ENCODE results near the gene EIF4G2. TPM values are rescaled to one million over a fixed set of nuclear protein-coding genes. Genes with fewer than 3 reads are reported as not detected.

The EIF4G2 gene
- total RNA-seq = 100 to 1,000 TPM; 339 to 452 (median 371) TPM

DNA sequence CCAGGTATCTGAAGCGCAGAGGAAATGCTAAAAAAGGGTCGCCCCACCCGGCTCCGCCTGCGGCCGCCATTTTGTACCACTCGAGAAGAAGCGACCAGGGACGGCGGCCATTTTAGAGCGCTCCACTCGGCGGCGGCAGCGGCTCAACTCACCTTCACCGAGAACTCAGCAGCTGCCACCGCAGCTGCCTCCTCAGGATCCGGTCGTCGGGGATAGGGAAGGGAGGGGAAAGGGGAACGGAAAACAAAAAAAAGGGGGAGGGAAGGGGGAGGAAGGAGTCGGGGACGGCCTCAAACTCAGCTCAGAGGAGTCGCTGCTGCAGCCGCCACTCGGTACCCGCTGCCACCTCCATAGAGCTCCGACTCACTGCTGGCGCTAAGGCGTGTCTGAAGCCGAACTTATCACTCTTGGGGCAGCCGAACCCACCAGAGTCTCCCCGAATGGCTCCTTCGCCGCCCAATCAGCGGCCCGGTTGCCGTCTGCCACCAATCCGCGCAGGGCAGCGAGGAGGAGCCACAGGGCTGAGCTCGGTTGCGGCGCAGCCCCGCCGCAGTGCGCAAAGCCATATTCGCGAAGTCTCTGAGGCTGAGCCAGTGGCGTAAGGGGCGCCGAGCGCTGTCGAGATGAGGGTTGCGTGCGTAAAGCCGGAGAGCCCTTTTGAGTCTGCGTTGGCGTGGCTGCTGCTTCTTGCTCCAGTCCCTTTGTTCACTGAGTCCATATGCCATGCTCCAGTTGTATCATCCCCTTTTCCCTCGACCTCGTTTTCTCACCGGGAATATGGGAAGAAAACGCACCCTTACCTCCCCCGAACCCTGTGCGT, at the start of gene EIF4G2:
TSS of gene EIF4G2 (minus strand) at position 374 of the 820 bp plus-strand sequence.
- peak; percentile 98 to 99 (median 99) for DNase-seq
- Histone ChIP-seq H3K4me1 (peaks cover 0 to 24% (median 6%) of the 10 kb centered on the region in 4 donors), H3K4me3 (peak within 1 kb of the TSS; percentile 92 to 97 (median 94)), H3K9me3 (no peaks in the 10 kb centered on the region), H3K36me3 (peaks cover 0 to 32% (median 2%) of the 10 kb centered on the region in 3 donors), H3K27ac (peak within 1 kb of the TSS; percentile 94 to 98 (median 96)), H3K27me3 (no peaks in the 10 kb centered on the region)
- TF ChIP-seq, protein P1, sequence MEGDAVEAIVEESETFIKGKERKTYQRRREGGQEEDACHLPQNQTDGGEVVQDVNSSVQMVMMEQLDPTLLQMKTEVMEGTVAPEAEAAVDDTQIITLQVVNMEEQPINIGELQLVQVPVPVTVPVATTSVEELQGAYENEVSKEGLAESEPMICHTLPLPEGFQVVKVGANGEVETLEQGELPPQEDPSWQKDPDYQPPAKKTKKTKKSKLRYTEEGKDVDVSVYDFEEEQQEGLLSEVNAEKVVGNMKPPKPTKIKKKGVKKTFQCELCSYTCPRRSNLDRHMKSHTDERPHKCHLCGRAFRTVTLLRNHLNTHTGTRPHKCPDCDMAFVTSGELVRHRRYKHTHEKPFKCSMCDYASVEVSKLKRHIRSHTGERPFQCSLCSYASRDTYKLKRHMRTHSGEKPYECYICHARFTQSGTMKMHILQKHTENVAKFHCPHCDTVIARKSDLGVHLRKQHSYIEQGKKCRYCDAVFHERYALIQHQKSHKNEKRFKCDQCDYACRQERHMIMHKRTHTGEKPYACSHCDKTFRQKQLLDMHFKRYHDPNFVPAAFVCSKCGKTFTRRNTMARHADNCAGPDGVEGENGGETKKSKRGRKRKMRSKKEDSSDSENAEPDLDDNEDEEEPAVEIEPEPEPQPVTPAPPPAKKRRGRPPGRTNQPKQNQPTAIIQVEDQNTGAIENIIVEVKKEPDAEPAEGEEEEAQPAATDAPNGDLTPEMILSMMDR (IDR thresholded peaks at IDR 0.05) = no peak
- peak; percentile 99 for TF ChIP-seq POLR2A (IDR thresholded peaks at IDR 0.05)

DNA sequence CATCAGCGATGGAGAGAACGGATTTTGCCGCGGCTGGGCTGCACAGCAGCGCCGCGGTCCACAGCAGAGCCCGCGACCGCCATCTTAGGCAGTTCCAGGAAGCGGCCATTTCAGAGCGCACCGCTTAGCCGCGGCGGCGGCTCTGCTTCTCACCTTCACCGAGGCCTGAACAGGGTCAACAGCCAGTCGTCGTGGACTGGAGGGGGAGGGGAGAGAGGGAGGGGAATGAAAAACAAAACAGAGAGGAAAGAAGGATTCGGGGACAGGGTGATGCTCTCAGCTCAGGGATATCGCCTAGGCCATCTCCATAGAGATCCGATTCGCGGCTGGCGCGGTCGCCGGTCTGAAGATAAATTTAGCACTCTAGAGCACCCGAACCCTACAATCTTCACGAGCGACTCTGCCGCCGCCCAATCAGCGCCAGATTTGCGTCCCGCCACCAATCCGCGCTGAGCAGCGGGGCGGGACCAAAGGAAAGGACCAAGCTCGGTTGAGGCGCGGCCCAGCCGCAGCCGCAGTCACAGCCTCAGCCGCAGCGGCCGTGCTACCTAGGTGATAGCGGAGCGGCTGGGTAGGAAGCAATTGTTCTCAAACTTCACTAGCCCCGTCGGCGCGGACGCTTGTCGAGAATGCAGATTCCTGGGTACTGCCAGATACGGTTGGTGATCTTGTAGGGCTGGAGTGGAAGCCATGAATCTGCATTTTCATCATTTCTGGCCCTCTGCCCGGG, 49.1 kb upstream of the EIF4G2 start, which contains the start of gene ZBED5:
TSS of gene ZBED5 (minus strand) at position 345 of the 730 bp plus-strand sequence. CDS start 3,108 bp downstream, outside the sequence.
- TF ChIP-seq, protein P1 (IDR thresholded peaks at IDR 0.05) = peak in 3 of 6 experiments; percentile 5 to 22 (median 18)
- peak; percentile 98 for TF ChIP-seq POLR2A (IDR thresholded peaks at IDR 0.05)
- H3K4me1 ChIP-seq = peaks cover 0 to 17% (median 6%) of the 10 kb centered on the region in 4 donors
- peaks cover 0 to 25% (median 0%) of the 10 kb centered on the region in 3 donors for H3K36me3 ChIP-seq
- H3K9me3 ChIP-seq = no peaks in the 10 kb centered on the region
- peak within 1 kb of the TSS; percentile 88 to 97 (median 94) for H3K27ac ChIP-seq
- H3K4me3 ChIP-seq = peak within 1 kb of the TSS; percentile 56 to 85 (median 73)
- DNase-seq = peak; percentile 98 to 99 (median 98)
- no peaks in the 10 kb centered on the region for H3K27me3 ChIP-seq

GRCh38 chr11:10857459-10857708, 48.7 kb upstream of the EIF4G2 start:
- Histone ChIP-seq H3K27ac (peak overlapping the region; percentile 88 to 97 (median 94)), H3K4me3 (peak overlapping the region; percentile 56 to 85 (median 73)), H3K36me3 (peaks cover 0 to 30% (median 0%) of the 10 kb centered on the region in 3 donors), H3K27me3 (no peaks in the 10 kb centered on the region), H3K4me1 (peaks cover 0 to 17% (median 6%) of the 10 kb centered on the region in 4 donors), H3K9me3 (no peaks in the 10 kb centered on the region)
- peak in 2 of 3 donors; percentile 65 to 78 for DNase-seq
- TF ChIP-seq, protein P1 (IDR thresholded peaks at IDR 0.05) = no peak
- TF ChIP-seq POLR2A (IDR thresholded peaks at IDR 0.05) = no peak

GRCh38 chr11:10856689-10857458, 48.1 kb upstream of the EIF4G2 start:
- DNase-seq = no peak
- Histone ChIP-seq H3K36me3 (peaks cover 0 to 35% (median 0%) of the 10 kb centered on the region in 3 donors), H3K4me1 (peaks cover 0 to 17% (median 6%) of the 10 kb centered on the region in 4 donors), H3K9me3 (no peaks in the 10 kb centered on the region), H3K27ac (peak overlapping the region; percentile 88 to 97 (median 94)), H3K27me3 (no peaks in the 10 kb centered on the region), H3K4me3 (peak overlapping the region; percentile 56 to 85 (median 73))
- TF ChIP-seq, protein P1 (IDR thresholded peaks at IDR 0.05) = no peak
- TF ChIP-seq POLR2A (IDR thresholded peaks at IDR 0.05) = peak; percentile 29 to 37

DNA sequence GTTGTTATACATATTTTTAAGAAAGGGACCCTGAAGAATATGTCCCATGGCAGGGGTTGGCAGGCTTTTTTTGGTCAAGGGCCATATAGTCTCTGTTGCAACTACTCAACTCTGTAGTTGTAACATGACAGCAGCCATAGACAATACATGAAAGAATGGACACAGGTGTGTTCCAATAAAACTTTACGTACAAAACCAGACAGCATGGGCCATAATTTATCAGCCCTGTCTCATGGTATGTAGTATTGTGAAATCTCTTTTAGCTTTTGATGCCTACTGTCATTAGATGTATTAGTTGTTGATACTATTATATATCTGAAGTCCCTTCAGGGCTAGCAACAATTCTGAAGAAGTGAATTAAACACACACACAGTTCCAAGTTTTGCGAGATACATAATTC, 46.6 kb upstream of the EIF4G2 start:
- H3K27me3 ChIP-seq = no peaks in the 10 kb centered on the region
- no peak overlapping the region for H3K4me3 ChIP-seq
- H3K27ac ChIP-seq = no peak overlapping the region

More for the DNA sequence above, 46.6 kb upstream of the EIF4G2 start:
- Histone ChIP-seq H3K4me1 (peaks cover 0 to 17% (median 6%) of the 10 kb centered on the region in 4 donors), H3K9me3 (no peaks in the 10 kb centered on the region), H3K36me3 (peaks cover 0 to 38% (median 0%) of the 10 kb centered on the region in 3 donors)
- no peak for DNase-seq
- TF ChIP-seq POLR2A (IDR thresholded peaks at IDR 0.05) = no peak
- TF ChIP-seq, protein P1 (IDR thresholded peaks at IDR 0.05) = no peak

All from Peyer's patch (tissue), 4 donors.